ENCODE measurements around the gene JDP2.

The JDP2 gene

DNA sequence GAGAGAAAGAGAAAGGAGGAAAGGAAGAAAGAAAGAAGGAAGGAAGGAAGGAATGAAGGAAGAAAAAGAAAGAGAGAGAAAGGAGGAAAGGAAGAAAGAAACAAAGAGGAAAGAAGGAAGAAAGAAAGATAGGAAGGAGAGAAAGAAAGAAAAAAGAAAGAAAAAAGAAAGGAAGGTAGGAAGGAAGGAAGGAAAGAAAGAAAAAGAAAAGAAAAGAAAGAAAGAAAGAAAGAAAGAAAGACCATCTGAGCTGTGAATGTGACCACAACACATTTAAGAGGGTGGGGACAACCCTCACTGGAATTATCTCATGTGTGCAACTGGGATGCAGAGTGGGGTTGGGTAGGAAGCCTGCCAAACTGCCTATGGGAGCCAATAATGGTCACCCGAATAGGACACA, 58.5 kb downstream of the JDP2 start:
- no peak for TF ChIP-seq GATA2 (IDR thresholded peaks at IDR 0.05; ENCODE audit: low read depth, low read length)
- TF ChIP-seq GATA3 (IDR thresholded peaks at IDR 0.05; ENCODE audit: low read depth, low read length): no peak

- TF ChIP-seq GATA2 (IDR thresholded peaks at IDR 0.05; ENCODE audit: low read depth, low read length) (no peak), GATA3 (IDR thresholded peaks at IDR 0.05; ENCODE audit: low read depth, low read length) (no peak)
These were observed 59.4 kb downstream of the JDP2 start for GRCh38 chr14:75487155-75487671.

DNA sequence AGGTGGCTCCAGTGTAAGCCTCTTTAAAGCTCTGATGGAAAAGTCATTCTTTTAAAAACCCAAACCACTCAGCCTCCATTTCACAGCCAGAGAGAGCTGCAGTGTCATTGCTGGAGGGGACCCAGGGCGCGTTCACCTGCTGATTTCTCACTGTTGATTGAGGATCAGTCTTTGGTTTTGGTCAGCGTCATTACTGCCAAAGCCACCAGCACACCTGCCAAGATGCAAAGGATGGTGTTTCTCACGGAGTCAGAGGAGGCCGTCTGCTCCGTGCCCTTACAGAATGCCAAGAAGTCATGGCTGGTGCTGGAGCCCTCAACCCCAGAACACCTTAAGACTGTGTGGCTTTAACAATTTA, 61.6 kb downstream of the JDP2 start:
- TF ChIP-seq GATA3 (IDR thresholded peaks at IDR 0.05; ENCODE audit: low read depth, low read length): no peak
- no peak for TF ChIP-seq GATA2 (IDR thresholded peaks at IDR 0.05; ENCODE audit: low read depth, low read length)

- TF ChIP-seq GATA3 (IDR thresholded peaks at IDR 0.05; ENCODE audit: low read depth, low read length): no peak
- no peak for TF ChIP-seq GATA2 (IDR thresholded peaks at IDR 0.05; ENCODE audit: low read depth, low read length)
These were observed 63.7 kb downstream of the JDP2 start for GRCh38 chr14:75491376-75491978.

- TF ChIP-seq GATA3 (IDR thresholded peaks at IDR 0.05; ENCODE audit: low read depth, low read length) (no peak), GATA2 (IDR thresholded peaks at IDR 0.05; ENCODE audit: low read depth, low read length) (no peak)
These were observed 65.2 kb downstream of the JDP2 start for GRCh38 chr14:75492832-75493591.

GRCh38 chr14:75493592-75494087, 65.8 kb downstream of the JDP2 start:
- TF ChIP-seq GATA3 (IDR thresholded peaks at IDR 0.05; ENCODE audit: low read depth, low read length): no peak
- TF ChIP-seq GATA2 (IDR thresholded peaks at IDR 0.05; ENCODE audit: low read depth, low read length): no peak

GRCh38 chr14:75494896-75495295, 67.1 kb downstream of the JDP2 start:
- TF ChIP-seq GATA2 (IDR thresholded peaks at IDR 0.05; ENCODE audit: low read depth, low read length): no peak
- no peak for TF ChIP-seq GATA3 (IDR thresholded peaks at IDR 0.05; ENCODE audit: low read depth, low read length)

DNA sequence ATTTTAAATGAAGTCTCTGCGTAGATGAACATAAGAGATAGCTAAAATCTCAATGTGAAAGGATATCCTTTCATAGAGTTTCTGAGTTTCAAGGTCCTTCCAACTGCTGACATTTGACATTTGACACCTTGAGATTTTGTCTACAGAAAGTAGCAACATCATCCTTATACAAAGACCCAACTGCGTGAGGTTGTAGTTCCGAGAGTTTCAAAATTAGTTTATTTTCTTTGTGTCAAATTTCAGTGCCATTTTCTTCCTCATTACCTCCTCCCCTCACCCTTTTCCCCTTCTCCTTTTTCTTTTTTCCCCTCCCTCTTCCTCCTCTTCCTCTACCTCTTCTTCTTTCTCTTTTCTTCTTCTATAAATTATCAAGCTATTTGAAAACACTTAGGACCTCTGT, 67.6 kb downstream of the JDP2 start:
- TF ChIP-seq GATA3 (IDR thresholded peaks at IDR 0.05; ENCODE audit: low read depth, low read length) (no peak), GATA2 (IDR thresholded peaks at IDR 0.05; ENCODE audit: low read depth, low read length) (no peak)

DNA sequence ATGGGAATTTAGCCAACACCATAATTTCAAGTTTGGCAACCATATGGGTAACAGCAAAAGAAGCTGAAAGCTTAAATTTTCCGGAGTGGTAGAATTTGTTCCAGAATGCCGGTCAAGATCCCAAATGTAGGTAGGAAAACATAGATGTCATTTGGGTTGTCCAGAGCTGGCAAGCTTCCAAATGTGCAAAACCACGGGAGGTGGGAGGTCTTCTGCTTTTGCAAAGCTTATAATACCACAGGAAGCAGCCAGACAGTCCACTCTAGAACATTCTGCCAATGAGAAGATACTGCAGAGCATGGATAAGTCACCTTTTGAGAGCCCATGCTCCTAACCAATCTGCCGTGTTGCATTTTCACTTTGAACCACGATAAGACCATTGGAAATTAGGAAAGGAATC, 68.1 kb downstream of the JDP2 start:
- TF ChIP-seq GATA2 (IDR thresholded peaks at IDR 0.05; ENCODE audit: low read depth, low read length) (no peak), GATA3 (IDR thresholded peaks at IDR 0.05; ENCODE audit: low read depth, low read length) (no peak)

GRCh38 chr14:75496755-75497154, 68.9 kb downstream of the JDP2 start:
- TF ChIP-seq GATA3 (IDR thresholded peaks at IDR 0.05; ENCODE audit: low read depth, low read length) (no peak), GATA2 (IDR thresholded peaks at IDR 0.05; ENCODE audit: low read depth, low read length) (no peak)

GRCh38 chr14:75497191-75497590, 69.4 kb downstream of the JDP2 start:
- TF ChIP-seq GATA3 (IDR thresholded peaks at IDR 0.05; ENCODE audit: low read depth, low read length) (no peak), GATA2 (IDR thresholded peaks at IDR 0.05; ENCODE audit: low read depth, low read length) (no peak)

- no peak for TF ChIP-seq GATA3 (IDR thresholded peaks at IDR 0.05; ENCODE audit: low read depth, low read length)
These were observed 69.9 kb downstream of the JDP2 start for GRCh38 chr14:75497701-75498100.

DNA sequence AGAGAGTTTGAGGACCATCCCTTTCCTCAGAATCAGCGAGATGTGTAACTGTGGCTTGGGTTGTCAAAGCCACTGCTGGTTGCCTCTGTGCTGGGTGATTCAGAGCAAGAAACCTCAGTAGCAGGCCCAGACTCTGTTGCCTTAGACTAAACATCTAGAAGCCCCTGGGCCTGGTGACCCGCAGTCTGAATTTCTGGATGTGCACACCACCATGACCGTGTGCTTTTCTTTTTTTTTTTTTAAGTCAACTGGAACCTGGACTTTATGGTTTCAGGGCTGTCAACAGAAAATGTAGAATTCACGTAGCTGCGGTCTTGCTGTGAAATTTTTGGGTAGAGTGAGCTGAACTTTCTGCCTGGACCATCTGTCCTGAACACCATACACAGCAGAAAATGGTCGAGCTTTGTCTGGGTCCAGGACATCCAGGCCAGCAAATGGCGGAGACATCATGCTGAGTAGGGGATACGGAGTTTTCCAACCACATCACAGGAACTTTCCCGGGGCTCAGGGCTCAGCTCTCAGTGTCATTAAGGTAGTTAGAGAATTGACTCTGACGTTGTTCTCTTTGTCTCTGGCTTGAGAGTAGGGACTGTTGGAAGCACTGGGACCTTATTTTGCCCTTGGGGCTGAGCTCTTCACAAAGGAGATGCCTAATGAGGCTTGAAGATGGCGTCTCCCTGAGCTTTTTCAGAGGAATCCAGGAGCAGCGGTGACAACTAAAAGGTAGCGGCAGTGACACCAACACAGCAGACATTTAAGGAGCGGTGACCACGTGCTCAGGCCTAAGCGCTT, 71.5 kb downstream of the JDP2 start:
- TF ChIP-seq GATA2 (IDR thresholded peaks at IDR 0.05; ENCODE audit: low read depth, low read length): no peak

DNA sequence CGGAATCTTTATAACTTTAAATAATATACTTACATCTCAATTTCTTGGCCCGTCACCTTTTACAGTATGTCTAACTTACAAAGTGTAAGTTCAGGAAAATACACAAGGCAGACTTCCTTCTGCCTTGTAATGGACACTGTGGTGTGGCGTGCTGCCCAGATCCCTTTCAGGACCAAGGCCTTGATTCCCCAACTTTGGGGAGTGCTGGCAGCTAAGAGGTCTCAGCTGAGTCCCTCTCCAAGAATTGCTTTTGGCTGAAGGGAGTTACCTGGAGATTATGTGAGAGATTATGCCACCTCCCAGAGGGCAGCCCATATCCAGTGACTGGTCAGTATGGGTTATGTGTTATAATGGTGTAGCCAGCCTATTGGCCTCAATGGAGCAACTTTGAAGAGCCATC, 73.3 kb downstream of the JDP2 start:
- TF ChIP-seq GATA2 (IDR thresholded peaks at IDR 0.05; ENCODE audit: low read depth, low read length) (no peak), GATA3 (IDR thresholded peaks at IDR 0.05; ENCODE audit: low read depth, low read length) (no peak)
